K562 (cell line): Measurements from ENCODE around the gene CAVIN1. TPM values are rescaled to one million over a fixed set of nuclear protein-coding genes. Genes with fewer than 3 reads are reported as not detected.

Experiments
- ATAC-seq: fragments of 200-7000 bp; cut with Tn5 transposase; 3 replicates; pipeline ENCODE4 v1.9.1; 2020; ENCODE audit warnings: moderate library complexity
- BruUV-seq: library from RNA; stranded (reverse); fragments of 400-500 nt; replicated peaks from 2 replicates; lab custom pipeline; 2021; lab: Mats Ljungman, UMichigan
- CTCF ChIA-PET: fragments of 300-600 bp; formaldehyde crosslinking; extraction: SDS; loops from one replicate; lab custom pipeline; 2021; ENCODE audit warnings: low intra/inter-chr PET ratio; lab: Yijun Ruan, JAX
- POLR2A ChIA-PET: fragments of 300-600, 350-650 bp; sonication (Branson Sonifier 250); formaldehyde crosslinking; extraction: SDS; loops from one replicate; lab custom pipeline; 2021; ENCODE audit warnings: antibody characterized with exemption, inconsistent platforms; lab: Yijun Ruan, JAX
- DNase-seq, 4 experiments: peaks; one replicate each; pipeline versions ENCODE4 v3.0.0 to v3.0.0-alpha.2; 2011 to 2018; ENCODE audit warnings: low spot score in 3 of 4, mixed read lengths in 3 of 4; ENCODE audit errors: extremely low read depth in 1 of 4
- FAIRE-seq: peaks from 2 replicates; lab custom pipeline; 2011; peaks lifted over from hg19 to GRCh38; lab: Jason Lieb, UNC
- H2AFZ ChIP-seq: 2 replicates; pipeline ENCODE4 v1.6.0; 2011; ENCODE audit warnings: low read depth, low read length, control low read depth, inconsistent platforms
- H3K27ac ChIP-seq: fragments of 200-600 bp; 3 replicates; pipeline ENCODE4 v1.8.0; 2011; ENCODE audit warnings: low read depth, mild to moderate bottlenecking, control low read depth, inconsistent platforms, low read length, moderate library complexity, mixed read lengths; ENCODE audit errors: extremely low read depth
- H3K27me3 ChIP-seq, 2 experiments: fragments of 300-600 bp in 1 of 2; 2 replicates in 1 of 2; 3 replicates in 1 of 2; pipeline versions ENCODE4 v1.6.0 to v1.8.0; 2011; ENCODE audit warnings: inconsistent platforms in 2 of 2, low read length in 2 of 2, mild to moderate bottlenecking in 1 of 2, mixed read lengths in 1 of 2, moderate library complexity in 1 of 2; ENCODE audit not compliant: control insufficient read depth in 2 of 2, insufficient read depth in 2 of 2
- H3K36me3 ChIP-seq: fragments of 300-600 bp; 3 replicates; pipeline ENCODE4 v1.8.0; 2011; ENCODE audit warnings: mild to moderate bottlenecking, low read length, inconsistent platforms; ENCODE audit not compliant: control insufficient read depth, insufficient read depth
- H3K4me1 ChIP-seq, 2 experiments: fragments of 200-600 bp in 1 of 2; replicated peaks in 1 of 2; 2 replicates in 1 of 2; 3 replicates in 1 of 2; pipeline versions ENCODE4 v1.5.1 to v1.8.0; 2011; ENCODE audit warnings: inconsistent platforms in 2 of 2, low read length in 2 of 2, mild to moderate bottlenecking in 1 of 2, mixed read lengths in 1 of 2, moderate library complexity in 1 of 2; ENCODE audit not compliant: control insufficient read depth in 2 of 2, insufficient read depth in 2 of 2
- H3K4me2 ChIP-seq: 2 replicates; pipeline ENCODE4 v1.6.1; 2011; ENCODE audit warnings: low read length, control low read depth, inconsistent platforms, mixed read lengths; ENCODE audit not compliant: insufficient read depth
- H3K4me3 ChIP-seq: fragments of 200-600 bp; sonication (generic), shearing (Covaris generic); 2 replicates; pipeline ENCODE4 v1.5.1; 2016; ENCODE audit warnings: control low read depth, inconsistent platforms
- H3K79me2 ChIP-seq: fragments of 200-600 bp; 3 replicates; pipeline ENCODE4 v1.8.0; 2011; ENCODE audit warnings: low read length, inconsistent platforms; ENCODE audit not compliant: control insufficient read depth, insufficient read depth
- H3K9ac ChIP-seq, 2 experiments: 2 replicates each; pipeline versions ENCODE4 v1.6.0 to v1.6.1; 2011; ENCODE audit warnings: low read depth in 2 of 2, low read length in 2 of 2, control low read depth in 1 of 2, inconsistent platforms in 1 of 2, mild to moderate bottlenecking in 1 of 2, mixed read lengths in 1 of 2; ENCODE audit not compliant: insufficient read depth in 1 of 2
- H3K9me1 ChIP-seq: one replicate; pipeline ENCODE4 v1.6.0; 2011; ENCODE audit warnings: inconsistent platforms, mild to moderate bottlenecking, low read length, moderate library complexity; ENCODE audit not compliant: control insufficient read depth, insufficient read depth
- H3K9me3 ChIP-seq: replicated peaks from 2 replicates; pipeline ENCODE4 v1.5.1; 2011; ENCODE audit warnings: low read depth, low read length, inconsistent platforms; ENCODE audit not compliant: control insufficient read depth, insufficient read depth
- H4K20me1 ChIP-seq: replicated peaks from 2 replicates; pipeline ENCODE4 v1.6.1; 2011; ENCODE audit warnings: low read length, inconsistent platforms, mixed read lengths; ENCODE audit not compliant: control insufficient read depth, insufficient read depth
- BHLHE40 ChIP-seq: IDR thresholded peaks from 2 replicates; pipeline ENCODE4 v1.6.1; 2011; ENCODE audit warnings: low read length, improper control_type of control experiment
- CBFA2T3 ChIP-seq: fragments of 450-650 bp; IDR thresholded peaks from 2 replicates; pipeline ENCODE4 v1.6.1; 2017
- CCNT2 ChIP-seq: IDR thresholded peaks from 2 replicates; pipeline ENCODE4 v1.6.1; 2011; ENCODE audit warnings: borderline replicate concordance, low read depth, mild to moderate bottlenecking, moderate library complexity, mixed read lengths, low read length; ENCODE audit not compliant: insufficient read length; ENCODE audit errors: extremely low read depth
- CHCHD3 ChIP-seq: fragments of 250-450 bp; sonication (Bioruptor Pico); IDR thresholded peaks from 2 replicates; pipeline ENCODE4 v2.1.2; 2022; ENCODE audit warnings: mild to moderate bottlenecking
- CUX1 ChIP-seq: fragments of 200-800 bp; sonication (Bioruptor generic); IDR thresholded peaks from 2 replicates; pipeline ENCODE4 v1.6.1; 2016; ENCODE audit warnings: missing genetic modification characterization, missing compliant biosample characterization
- DACH1 ChIP-seq: fragments of 450-650 bp; IDR thresholded peaks from 2 replicates; pipeline ENCODE4 v1.6.1; 2018; ENCODE audit not compliant: partially characterized antibody
- ETV6 ChIP-seq, 3 experiments: fragments of 150-350 bp in 1 of 3; sonication (generic) in 1 of 3; formaldehyde crosslinking in 1 of 3; IDR thresholded peaks; 2 replicates each; pipeline versions ENCODE4 v1.6.1 to v1.8.0; 2014 to 2022; ENCODE audit warnings: borderline replicate concordance in 2 of 3, low read depth in 2 of 3, antibody characterized with exemption in 1 of 3, low read length in 1 of 3, mild to moderate bottlenecking in 1 of 3, missing genetic modification reagents in 1 of 3
- HMG20A ChIP-seq: fragments of 450-650 bp; formaldehyde crosslinking; conservative IDR thresholded peaks from 2 replicates; pipeline ENCODE4 v1.4.0; 2020; ENCODE audit warnings: mild to moderate bottlenecking, mixed read lengths
- NFATC3 ChIP-seq: fragments of 450-650 bp; IDR thresholded peaks from 2 replicates; pipeline ENCODE4 v1.6.1; 2017; ENCODE audit warnings: mild to moderate bottlenecking
- NR4A1 ChIP-seq, 2 experiments: fragments of 250-450 bp in 1 of 2; fragments of 450-650 bp in 1 of 2; sonication (Bioruptor Pico) in 1 of 2; IDR thresholded peaks; 2 replicates each; pipeline versions ENCODE4 v1.4.0 to v1.6.1; 2016 to 2020; ENCODE audit warnings: mild to moderate bottlenecking in 2 of 2, missing compliant biosample characterization in 1 of 2, missing genetic modification characterization in 1 of 2, moderate library complexity in 1 of 2
- RNF2 ChIP-seq: sonication (generic); IDR thresholded peaks from 2 replicates; pipeline ENCODE4 v1.6.1; 2016
- RUNX1 ChIP-seq: sonication (generic); IDR thresholded peaks from 2 replicates; pipeline ENCODE4 v1.6.1; 2016; ENCODE audit warnings: antibody characterized with exemption, low read depth
- TCF15 ChIP-seq: fragments of 250-450 bp; sonication (Bioruptor Pico); IDR thresholded peaks from 2 replicates; pipeline ENCODE4 v1.8.0; 2022; ENCODE audit warnings: moderate library complexity, mild to moderate bottlenecking, inconsistent platforms
- TEAD1 ChIP-seq, 2 experiments: fragments of 450-650 bp in 1 of 2; sonication (generic) in 1 of 2; formaldehyde crosslinking; IDR thresholded peaks; 2 replicates each; pipeline versions ENCODE4 v1.4.0 to v1.8.0; 2020 to 2022; ENCODE audit warnings: mild to moderate bottlenecking in 2 of 2, missing genetic modification reagents in 1 of 2
- XRCC3 ChIP-seq: fragments of 450-650 bp; IDR thresholded peaks from 2 replicates; pipeline ENCODE4 v1.6.1; 2017; ENCODE audit warnings: mild to moderate bottlenecking, moderate library complexity
- ZBED1 ChIP-seq: IDR thresholded peaks from 2 replicates; pipeline ENCODE4 v1.6.1; 2014
- ZNF311 ChIP-seq: fragments of 250-450 bp; sonication (Bioruptor Pico); IDR thresholded peaks from 2 replicates; pipeline ENCODE4 v1.4.0; 2020; ENCODE audit warnings: mild to moderate bottlenecking, moderate library complexity
- WGBS: fragments of 100-300 bp; shearing (Covaris generic); methylation state at CpG from one replicate; pipeline ENCODE4 v1.1.6; 2016; ENCODE audit warnings: low coverage, mixed read lengths; ENCODE audit not compliant: insufficient coverage; ENCODE audit errors: missing lambda C conversion rate; 5-methylcytosine and 5-hydroxymethylcytosine counted together
- in situ Hi-C: fragments of 300-500 bp; cut with MboI; formaldehyde crosslinking; loops from 4 replicates; pipeline ENCODE4 v1.15.0; 2018; ENCODE audit warnings: inconsistent platforms, mixed read lengths
- intact Hi-C: fragments of 100-400 bp; cut with micrococcal nuclease; formaldehyde crosslinking; loops from 2 replicates; pipeline ENCODE4 v1.14.2; 2022
- polyA plus RNA-seq, 8 experiments: library from polyadenylated mRNA; depleted of rRNA in 4 of 8; stranded (reverse) in 5 of 8; unstranded in 3 of 8; fragments of >200 nt; fragmentation: Nextera tagmentation in 2 of 8; fragmentation: Illumina TruSeq in 1 of 8; extraction: Ambion mirVana in 2 of 8; extraction: Trizol in 1 of 8; gene quantifications; 2 replicates each; pipeline versions ENCODE4 v1.2.1 to v1.2.3, GENCODE V29; 2011 to 2014; ENCODE audit warnings: inconsistent platforms in 1 of 8, missing spikeins in 1 of 8
- total RNA-seq, 7 experiments: library from RNA; depleted of rRNA in 6 of 7; stranded (reverse); fragments of >200 nt in 6 of 7; fragmentation: Illumina TruSeq in 2 of 7; extraction: Trizol in 2 of 7; gene quantifications; 2 replicates each; pipeline versions ENCODE4 v1.2.1 to v1.2.3, GENCODE V29; 2011 to 2021; ENCODE audit warnings: low replicate concordance in 1 of 7

Gene CAVIN1
- total and polyA plus RNA-seq, 9 of the 15 experiments (the other 6 are each of a cell fraction or from before 2014, with no cell fraction given) = 6.8 to 162 (median 74.5) TPM

GRCh38 chr17:42411361-42411760 is 11.7 kb downstream of the CAVIN1 start (continued):
- no peak for TF ChIP-seq CUX1 (CRISPR knock-in tag)
- no peak for TF ChIP-seq CHCHD3 (CRISPR knock-in tag)
- TF ChIP-seq HMG20A = no peak

- H3K4me1 ChIP-seq = peaks cover 36 to 48% of the 10 kb centered on the region in 2 experiments
- no peak overlapping the region for H3K4me3 ChIP-seq
- WGBS = 60% methylated on average over 5 of the region's 5 CpGs
- H3K27ac ChIP-seq = no peak overlapping the region
- in situ Hi-C loops = no loop called here
- no peak overlapping the region; a peak in 1 of 4 replicates for H3K9ac ChIP-seq
- H4K20me1 ChIP-seq = peaks cover 2% of the 10 kb centered on the region; the same call in 1 of the 2 replicates
- ChIA-PET CTCF (no interaction called here), POLR2A (interaction anchor here (0.6 to 2.5 kb wide), 4 partner anchors 10 to 110 kb away, joined by 3 to 10 read pairs (median 4); no protein-coding TSS in a partner anchor)
- no peaks in the 10 kb centered on the region for H3K27me3 ChIP-seq
- intact Hi-C loops = no loop called here
- no peaks in the 10 kb centered on the region for H3K9me3 ChIP-seq
- no peak for ATAC-seq
- no peak overlapping the region for H3K4me2 ChIP-seq
- peaks cover 88% of the 10 kb centered on the region for H3K79me2 ChIP-seq
- FAIRE-seq = no peak
- no peak overlapping the region for H2AFZ ChIP-seq
- no peaks in the 10 kb centered on the region for H3K9me1 ChIP-seq
- no peak for DNase-seq
- no TSS peak for BruUV-seq
- H3K36me3 ChIP-seq = peaks cover 34% of the 10 kb centered on the region; the same call in 2 of the 3 replicates
- no peak for TF ChIP-seq BHLHE40
- TF ChIP-seq CBFA2T3 = no peak
- TF ChIP-seq XRCC3 = no peak
- TF ChIP-seq RNF2 = no peak
- no peak for TF ChIP-seq RUNX1
- TF ChIP-seq DACH1 = no peak
- no peak for TF ChIP-seq TCF15
- TF ChIP-seq TEAD1 (CRISPR knock-in tag; IDR thresholded peaks at IDR 0.05) = no peak
- no peak for TF ChIP-seq CCNT2
- no peak for TF ChIP-seq NR4A1 (CRISPR knock-in tag; IDR thresholded peaks at IDR 0.05)
- no peak for TF ChIP-seq NR4A1 (tag; IDR thresholded peaks at IDR 0.05)
- TF ChIP-seq NFATC3 = no peak
- no peak for TF ChIP-seq ZNF311
- no peak for TF ChIP-seq ZBED1
- TF ChIP-seq ETV6 (IDR thresholded peaks at IDR 0.05; ENCODE audit: borderline replicate concordance in 1 of 2, low read depth in 2 of 2, low read length in 1 of 2) = no peak
- no peak for TF ChIP-seq ETV6 (CRISPR knock-in tag; IDR thresholded peaks at IDR 0.05; ENCODE audit: borderline replicate concordance)
Measured at GRCh38 chr17:42410319-42410685, 12.8 kb downstream of the CAVIN1 start.
